ENCODE measurements around the gene SP100. TPM values are rescaled to one million over a fixed set of nuclear protein-coding genes. Genes with fewer than 3 reads are reported as not detected.

SP100 gene
- total RNA-seq, 4 donors from 2014 or later, result 106 to 498 (median 127) TPM

GRCh38 chr2:230503798-230504197 is 87.8 kb downstream of the SP100 start:
- no peak for DNase-seq
- TF ChIP-seq POLR2A (IDR thresholded peaks at IDR 0.05) (no peak), CTCF (IDR thresholded peaks at IDR 0.05) (no peak)
- H3K27me3 ChIP-seq, result no peaks in the 10 kb centered on the region
- H3K4me3 ChIP-seq, result no peak overlapping the region
- no peaks in the 10 kb centered on the region for H3K9me3 ChIP-seq
- peaks cover 0 to 73% (median 0%) of the 10 kb centered on the region in 3 donors for H3K36me3 ChIP-seq
- H3K27ac ChIP-seq, result no peak overlapping the region
- H3K4me1 ChIP-seq, result no peaks in the 10 kb centered on the region

GRCh38 chr2:230505162-230505561 is 89.2 kb downstream of the SP100 start:
- H3K27me3 ChIP-seq, result no peaks in the 10 kb centered on the region
- peaks cover 0 to 76% (median 0%) of the 10 kb centered on the region in 3 donors for H3K36me3 ChIP-seq
- H3K27ac ChIP-seq, result no peak overlapping the region
- TF ChIP-seq CTCF (IDR thresholded peaks at IDR 0.05) (no peak), POLR2A (IDR thresholded peaks at IDR 0.05) (no peak)
- DNase-seq, result no peak
- H3K9me3 ChIP-seq, result no peaks in the 10 kb centered on the region
- no peak overlapping the region for H3K4me3 ChIP-seq
- no peaks in the 10 kb centered on the region for H3K4me1 ChIP-seq

GRCh38 chr2:230512955-230513748 is 97.2 kb downstream of the SP100 start:
- Histone ChIP-seq H3K27me3 (no peaks in the 10 kb centered on the region), H3K4me1 (no peaks in the 10 kb centered on the region), H3K36me3 (peaks cover 0 to 21% (median 0%) of the 10 kb centered on the region in 3 donors), H3K27ac (no peak overlapping the region), H3K9me3 (no peaks in the 10 kb centered on the region), H3K4me3 (no peak overlapping the region)
- DNase-seq, result no peak
- TF ChIP-seq POLR2A (IDR thresholded peaks at IDR 0.05) (no peak), CTCF (IDR thresholded peaks at IDR 0.05) (no peak)

GRCh38 chr2:230520061-230520874 is 104.3 kb downstream of the SP100 start:
- Histone ChIP-seq H3K27me3 (no peaks in the 10 kb centered on the region), H3K36me3 (no peaks in the 10 kb centered on the region), H3K4me1 (no peaks in the 10 kb centered on the region), H3K9me3 (peaks cover 0 to 14% (median 0%) of the 10 kb centered on the region in 4 donors), H3K4me3 (no peak overlapping the region), H3K27ac (no peak overlapping the region)
- TF ChIP-seq POLR2A (IDR thresholded peaks at IDR 0.05) (no peak), CTCF (IDR thresholded peaks at IDR 0.05) (no peak)
- no peak for DNase-seq

- Histone ChIP-seq H3K9me3 (peaks cover 0 to 14% (median 0%) of the 10 kb centered on the region in 4 donors), H3K27me3 (no peaks in the 10 kb centered on the region), H3K27ac (no peak overlapping the region), H3K4me3 (no peak overlapping the region), H3K4me1 (no peaks in the 10 kb centered on the region), H3K36me3 (no peaks in the 10 kb centered on the region)
- DNase-seq, result no peak
- no peak for TF ChIP-seq POLR2A (IDR thresholded peaks at IDR 0.05)
- TF ChIP-seq CTCF (IDR thresholded peaks at IDR 0.05), result no peak
These were observed 104.8 kb downstream of the SP100 start for GRCh38 chr2:230520875-230521155.
